ENCODE data around the gene ACOXL.

The ACOXL gene

GRCh38 chr2:111015283-111015995 is 283.1 kb downstream of the ACOXL start:
- DNase-seq (ENCODE audit: low read depth): no peak

- no peak for DNase-seq (ENCODE audit: low read depth)
Measured at GRCh38 chr2:111017034-111017622, 284.8 kb downstream of the ACOXL start.

- DNase-seq (ENCODE audit: low read depth): no peak
Measured at GRCh38 chr2:111017909-111018308, 285.5 kb downstream of the ACOXL start.

- no peak for DNase-seq (ENCODE audit: low read depth)
Measured at GRCh38 chr2:111019381-111019780, 287.0 kb downstream of the ACOXL start.

- DNase-seq (ENCODE audit: low read depth): no peak
Measured at GRCh38 chr2:111022633-111023032, 290.3 kb downstream of the ACOXL start.

- DNase-seq (ENCODE audit: low read depth): no peak
Measured at GRCh38 chr2:111024496-111024895, 292.1 kb downstream of the ACOXL start.

- no peak for DNase-seq (ENCODE audit: low read depth)
Measured at GRCh38 chr2:111025288-111025687, 292.9 kb downstream of the ACOXL start.

GRCh38 chr2:111028720-111029119 is 296.3 kb downstream of the ACOXL start:
- no peak for DNase-seq (ENCODE audit: low read depth)

GRCh38 chr2:111029181-111029927 is 297.0 kb downstream of the ACOXL start:
- DNase-seq (ENCODE audit: low read depth): no peak

- DNase-seq (ENCODE audit: low read depth): no peak
Measured at GRCh38 chr2:111030260-111030891, 298.0 kb downstream of the ACOXL start.

GRCh38 chr2:111030945-111031344 is 298.6 kb downstream of the ACOXL start:
- DNase-seq (ENCODE audit: low read depth): no peak

- no peak for DNase-seq (ENCODE audit: low read depth)
Measured at GRCh38 chr2:111031546-111032478, 299.4 kb downstream of the ACOXL start.

GRCh38 chr2:111032721-111033429 is 300.5 kb downstream of the ACOXL start:
- DNase-seq (ENCODE audit: low read depth): no peak

- DNase-seq (ENCODE audit: low read depth): no peak
Measured at GRCh38 chr2:111034146-111034545, 301.8 kb downstream of the ACOXL start.

GRCh38 chr2:111034606-111035005 is 302.2 kb downstream of the ACOXL start:
- DNase-seq (ENCODE audit: low read depth): no peak

- DNase-seq (ENCODE audit: low read depth): no peak
Measured at GRCh38 chr2:111035830-111036441, 303.6 kb downstream of the ACOXL start.

- DNase-seq (ENCODE audit: low read depth): no peak
Measured at GRCh38 chr2:111037128-111037527, 304.8 kb downstream of the ACOXL start.

- DNase-seq (ENCODE audit: low read depth): no peak
Measured at GRCh38 chr2:111039628-111040383, 307.4 kb downstream of the ACOXL start.

- DNase-seq (ENCODE audit: low read depth): no peak
Measured at GRCh38 chr2:111041398-111042202, 309.2 kb downstream of the ACOXL start.

All from activated T-cell treated with anti-CD3 and anti-CD28 coated beads for 48 hours (primary cell).